ENCODE measurements around the gene MARCHF10.

Gene MARCHF10

GRCh38 chr17:62761884-62762283 lies 46.2 kb downstream of the MARCHF10 start:
- no peak for DNase-seq (ENCODE audit: low spot score in 2 of 2)
- no peak for ATAC-seq (ENCODE audit: low read depth)
- H3K36me3 Mint-ChIP-seq, result no peaks in the 10 kb centered on the region
- H3K27ac Mint-ChIP-seq, result no peak overlapping the region
- peaks cover 16% of the 10 kb centered on the region for H3K27me3 Mint-ChIP-seq
- no peaks in the 10 kb centered on the region for H3K4me1 Mint-ChIP-seq
- no peaks in the 10 kb centered on the region for H3K9me3 Mint-ChIP-seq
- no peak overlapping the region for H3K4me3 Mint-ChIP-seq

DNA sequence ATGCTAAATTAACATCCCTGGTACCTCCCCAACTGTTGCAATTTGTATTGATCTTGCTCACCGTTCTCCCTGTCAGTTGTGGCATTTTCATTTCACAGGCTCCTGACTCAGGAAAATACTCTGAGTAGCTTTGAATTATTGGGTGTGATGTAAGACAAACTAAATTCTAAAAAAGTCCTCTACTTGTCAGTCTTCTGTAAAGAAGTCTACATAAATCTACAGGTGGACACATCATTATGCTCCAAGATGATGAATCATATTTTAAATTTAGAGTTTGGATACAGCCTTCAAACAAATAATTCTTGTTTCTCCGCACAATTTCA lies 47.2 kb downstream of the MARCHF10 start:
- DNase-seq (ENCODE audit: low spot score in 2 of 2), result no peak

GRCh38 chr17:62760059-62760944 lies 47.8 kb downstream of the MARCHF10 start:
- Mint-ChIP-seq H3K4me3 (no peak overlapping the region), H3K27me3 (peaks cover 15% of the 10 kb centered on the region), H3K27ac (no peak overlapping the region), H3K36me3 (no peaks in the 10 kb centered on the region), H3K4me1 (no peaks in the 10 kb centered on the region), H3K9me3 (no peaks in the 10 kb centered on the region)
- DNase-seq (ENCODE audit: low spot score in 2 of 2) (no peak), ATAC-seq (ENCODE audit: low read depth) (no peak)

More for the DNA sequence above, 47.2 kb downstream of the MARCHF10 start:
- Mint-ChIP-seq H3K4me1 (no peaks in the 10 kb centered on the region), H3K27ac (no peak overlapping the region), H3K36me3 (no peaks in the 10 kb centered on the region), H3K4me3 (no peak overlapping the region), H3K27me3 (peaks cover 13% of the 10 kb centered on the region), H3K9me3 (no peaks in the 10 kb centered on the region)
- ATAC-seq (ENCODE audit: low read depth), result no peak

GRCh38 chr17:62757500-62757951 lies 50.6 kb downstream of the MARCHF10 start:
- Mint-ChIP-seq H3K27me3 (peaks cover 8% of the 10 kb centered on the region), H3K36me3 (no peaks in the 10 kb centered on the region), H3K9me3 (no peaks in the 10 kb centered on the region), H3K4me3 (no peak overlapping the region), H3K27ac (no peak overlapping the region), H3K4me1 (no peaks in the 10 kb centered on the region)
- DNase-seq (ENCODE audit: low spot score in 2 of 2) (no peak), ATAC-seq (ENCODE audit: low read depth) (no peak)

DNA sequence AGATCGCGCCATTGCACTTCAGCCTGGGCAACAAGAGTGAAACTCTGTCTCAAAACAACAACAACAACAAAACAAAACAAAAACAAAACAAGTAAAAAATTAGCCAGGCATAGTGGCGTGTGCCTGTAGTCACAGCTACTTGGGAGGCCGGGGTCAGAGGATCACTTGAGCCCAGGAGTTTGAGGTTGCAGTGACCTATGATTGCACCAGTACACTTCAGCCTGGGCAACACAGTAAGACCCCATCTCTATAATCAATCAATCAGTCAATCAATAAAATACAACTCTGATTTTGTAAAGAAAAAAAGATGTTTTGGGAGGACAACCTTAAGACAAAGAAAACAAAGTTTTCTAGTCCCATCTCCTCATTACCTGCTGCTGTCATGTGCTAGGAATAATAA lies 51.9 kb downstream of the MARCHF10 start:
- H3K4me3 Mint-ChIP-seq, result no peak overlapping the region
- no peaks in the 10 kb centered on the region for H3K4me1 Mint-ChIP-seq
- DNase-seq (ENCODE audit: low spot score in 2 of 2) (no peak), ATAC-seq (ENCODE audit: low read depth) (no peak)
- H3K9me3 Mint-ChIP-seq, result no peaks in the 10 kb centered on the region
- H3K36me3 Mint-ChIP-seq, result no peaks in the 10 kb centered on the region
- peaks cover 5% of the 10 kb centered on the region for H3K27me3 Mint-ChIP-seq
- no peak overlapping the region for H3K27ac Mint-ChIP-seq

DNA sequence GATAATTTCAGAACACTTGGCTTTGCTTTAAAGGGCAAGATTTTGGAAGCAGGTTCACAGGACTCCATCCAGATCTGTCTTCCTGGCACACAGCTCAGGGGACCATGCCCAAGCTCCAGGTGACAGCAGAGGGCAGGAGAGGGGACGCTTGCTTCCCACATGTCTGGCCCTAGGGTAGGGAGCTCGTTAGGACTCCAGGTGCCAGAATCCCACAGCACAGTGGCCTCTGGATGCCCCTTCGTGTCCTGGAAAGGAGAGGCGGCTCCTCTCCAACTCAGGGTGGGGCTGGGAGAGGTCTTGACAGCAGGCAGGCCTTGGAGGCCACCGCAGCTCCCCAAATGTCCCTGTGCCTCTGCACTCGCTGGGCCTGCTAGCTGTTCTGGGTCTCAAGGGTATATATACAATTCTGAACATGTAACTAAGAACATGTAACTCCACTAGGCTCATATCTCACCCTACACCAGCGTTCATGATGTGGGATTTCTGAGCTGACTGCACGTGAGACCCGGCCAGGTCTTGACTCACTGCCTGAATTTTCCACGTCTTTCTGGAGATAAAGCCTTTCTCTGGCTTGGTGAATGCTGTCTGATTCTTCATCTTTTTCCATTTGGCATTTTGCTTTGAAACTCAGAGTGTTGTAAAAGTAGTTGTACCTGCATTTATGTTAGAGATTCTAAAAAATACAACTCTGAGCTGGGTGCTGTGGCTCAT lies 52.8 kb downstream of the MARCHF10 start:
- H3K4me3 Mint-ChIP-seq, result no peak overlapping the region
- H3K9me3 Mint-ChIP-seq, result no peaks in the 10 kb centered on the region
- DNase-seq (ENCODE audit: low spot score in 2 of 2), result no peak
- no peak overlapping the region for H3K27ac Mint-ChIP-seq
- H3K36me3 Mint-ChIP-seq, result no peaks in the 10 kb centered on the region
- no peaks in the 10 kb centered on the region for H3K4me1 Mint-ChIP-seq
- ATAC-seq (ENCODE audit: low read depth), result no peak
- H3K27me3 Mint-ChIP-seq, result peaks cover 3% of the 10 kb centered on the region

GRCh38 chr17:62754631-62755030 lies 53.5 kb downstream of the MARCHF10 start:
- Mint-ChIP-seq H3K27ac (no peak overlapping the region), H3K36me3 (no peaks in the 10 kb centered on the region), H3K9me3 (no peaks in the 10 kb centered on the region), H3K27me3 (peaks cover 8% of the 10 kb centered on the region), H3K4me3 (no peak overlapping the region), H3K4me1 (no peaks in the 10 kb centered on the region)
- ATAC-seq (ENCODE audit: low read depth) (no peak), DNase-seq (ENCODE audit: low spot score in 2 of 2) (no peak)

DNA sequence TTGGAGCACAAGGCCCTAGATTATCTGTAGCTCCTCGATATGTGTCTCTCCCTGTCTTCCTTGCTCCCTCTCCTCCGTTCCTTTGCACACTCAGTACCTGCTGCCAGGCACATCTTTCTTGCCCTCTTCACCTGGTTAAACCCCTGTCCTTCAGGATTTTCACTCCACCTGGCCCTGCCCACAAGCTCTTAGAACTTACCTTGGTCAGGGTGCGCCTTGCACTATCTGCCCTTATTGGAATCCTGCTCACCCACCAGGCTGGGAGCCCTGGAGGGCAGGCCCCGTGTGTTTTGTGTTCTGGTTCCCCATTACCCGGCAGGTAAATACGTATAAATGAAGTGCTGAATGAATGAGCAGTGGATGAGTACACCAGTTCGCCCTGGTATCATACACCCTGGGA lies 54.6 kb downstream of the MARCHF10 start:
- DNase-seq (ENCODE audit: low spot score in 2 of 2) (no peak), ATAC-seq (ENCODE audit: low read depth) (no peak)
- Mint-ChIP-seq H3K9me3 (no peaks in the 10 kb centered on the region), H3K36me3 (no peaks in the 10 kb centered on the region), H3K27me3 (peaks cover 8% of the 10 kb centered on the region), H3K27ac (no peak overlapping the region), H3K4me3 (no peak overlapping the region), H3K4me1 (no peaks in the 10 kb centered on the region)

DNA sequence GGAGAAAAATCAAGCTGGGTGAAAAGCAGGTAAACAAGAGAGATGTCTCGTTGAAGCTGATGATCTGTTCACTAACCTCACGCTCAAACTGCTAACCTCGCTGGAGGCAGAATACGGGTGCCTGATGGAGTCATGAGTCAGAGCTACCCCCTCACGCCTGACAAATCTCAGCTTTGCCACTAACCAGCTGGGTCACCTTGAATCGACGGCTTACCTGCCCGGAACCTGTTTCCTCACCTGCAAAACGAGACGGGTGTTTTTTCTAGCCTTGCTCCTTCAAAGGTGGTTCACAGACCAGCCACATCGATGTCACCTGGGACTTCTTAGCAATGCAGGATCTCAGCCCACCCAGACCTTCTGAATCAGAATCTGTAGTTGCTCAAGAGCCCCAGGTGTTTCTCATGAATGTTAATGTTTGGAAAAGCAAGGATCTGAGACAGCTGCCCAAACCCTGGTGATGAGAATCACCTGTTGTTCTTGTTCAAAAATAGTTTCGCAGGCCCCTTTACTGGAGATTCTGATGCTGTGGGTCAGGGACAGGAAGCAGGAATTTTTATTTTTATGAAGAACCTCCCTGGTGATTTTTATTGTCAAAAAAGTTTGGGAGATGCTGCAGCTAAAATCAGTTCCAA lies 56.9 kb downstream of the MARCHF10 start:
- ATAC-seq (ENCODE audit: low read depth) (no peak), DNase-seq (ENCODE audit: low spot score in 2 of 2) (no peak)
- H3K36me3 Mint-ChIP-seq, result no peaks in the 10 kb centered on the region
- no peak overlapping the region for H3K27ac Mint-ChIP-seq
- H3K4me3 Mint-ChIP-seq, result no peak overlapping the region
- H3K9me3 Mint-ChIP-seq, result no peaks in the 10 kb centered on the region
- no peaks in the 10 kb centered on the region for H3K4me1 Mint-ChIP-seq
- peaks cover 9% of the 10 kb centered on the region for H3K27me3 Mint-ChIP-seq

DNA sequence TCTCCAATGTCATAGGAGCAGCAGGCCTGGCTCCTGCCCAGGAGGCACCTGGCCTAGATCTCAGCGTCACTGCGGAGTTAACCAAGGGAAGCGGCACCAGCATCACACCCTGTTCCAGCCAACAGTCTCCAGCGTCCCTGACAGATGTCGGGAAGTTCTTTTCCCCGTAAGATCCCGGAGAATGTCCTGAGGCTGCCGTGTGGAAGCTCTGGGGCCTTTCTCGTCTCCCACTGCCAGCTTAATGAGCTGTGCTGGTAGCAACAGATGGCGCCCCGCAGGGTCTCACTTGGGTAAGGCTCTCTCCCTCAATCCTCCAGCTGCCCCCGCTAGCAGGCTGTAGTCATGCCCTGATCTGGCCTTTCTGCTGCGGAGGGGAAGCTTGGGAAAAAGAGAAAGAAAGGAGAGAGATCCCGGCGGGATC lies 57.5 kb downstream of the MARCHF10 start:
- Mint-ChIP-seq H3K4me1 (no peaks in the 10 kb centered on the region), H3K27me3 (peaks cover 11% of the 10 kb centered on the region), H3K9me3 (no peaks in the 10 kb centered on the region), H3K36me3 (no peaks in the 10 kb centered on the region), H3K27ac (no peak overlapping the region), H3K4me3 (no peak overlapping the region)
- DNase-seq (ENCODE audit: low spot score in 2 of 2), result no peak
- no peak for ATAC-seq (ENCODE audit: low read depth)

- ATAC-seq (ENCODE audit: low read depth), result no peak
- H3K36me3 Mint-ChIP-seq, result no peaks in the 10 kb centered on the region
- H3K4me1 Mint-ChIP-seq, result no peaks in the 10 kb centered on the region
These were observed 58.2 kb downstream of the MARCHF10 start for GRCh38 chr17:62749926-62750325.

GRCh38 chr17:62746941-62747340 lies 61.2 kb downstream of the MARCHF10 start:
- DNase-seq (ENCODE audit: low spot score in 2 of 2), result no peak
- Mint-ChIP-seq H3K4me3 (no peak overlapping the region), H3K27me3 (peaks cover 9% of the 10 kb centered on the region), H3K36me3 (no peaks in the 10 kb centered on the region), H3K27ac (no peak overlapping the region), H3K9me3 (no peaks in the 10 kb centered on the region), H3K4me1 (no peaks in the 10 kb centered on the region)
- ATAC-seq (ENCODE audit: low read depth), result no peak

More at GRCh38 chr17:62749926-62750325, 58.2 kb downstream of the MARCHF10 start:
- peaks cover 9% of the 10 kb centered on the region for H3K27me3 Mint-ChIP-seq
- no peak overlapping the region for H3K27ac Mint-ChIP-seq
- DNase-seq (ENCODE audit: low spot score in 2 of 2), result no peak
- no peak overlapping the region for H3K4me3 Mint-ChIP-seq
- H3K9me3 Mint-ChIP-seq, result no peaks in the 10 kb centered on the region

GRCh38 chr17:62745806-62746205 lies 62.3 kb downstream of the MARCHF10 start:
- no peaks in the 10 kb centered on the region for H3K4me1 Mint-ChIP-seq
- no peaks in the 10 kb centered on the region for H3K9me3 Mint-ChIP-seq
- ATAC-seq (ENCODE audit: low read depth) (no peak), DNase-seq (ENCODE audit: low spot score in 2 of 2) (no peak)
- H3K27ac Mint-ChIP-seq, result no peak overlapping the region
- H3K4me3 Mint-ChIP-seq, result no peak overlapping the region
- H3K27me3 Mint-ChIP-seq, result peaks cover 9% of the 10 kb centered on the region
- no peaks in the 10 kb centered on the region for H3K36me3 Mint-ChIP-seq

DNA sequence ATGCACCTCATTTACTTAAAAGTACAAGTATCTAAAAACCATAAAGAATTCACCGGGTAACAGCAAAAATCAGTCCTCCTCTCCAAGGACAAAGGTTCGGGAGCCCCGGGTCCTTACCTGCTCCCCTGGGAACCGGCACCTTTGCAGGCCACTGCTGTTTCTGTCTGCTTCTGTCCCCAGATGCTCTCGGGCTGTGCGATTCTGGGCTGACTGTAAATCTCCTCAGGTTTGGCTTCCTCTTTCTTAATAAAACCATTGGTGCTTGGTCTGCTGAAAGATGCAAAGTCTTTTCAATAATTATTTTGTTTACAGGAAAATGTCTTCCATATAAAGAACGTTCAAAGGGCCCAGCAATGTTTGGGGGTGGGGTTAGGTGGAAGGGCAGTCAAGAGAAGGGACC lies 63.9 kb downstream of the MARCHF10 start:
- H3K27ac Mint-ChIP-seq, result no peak overlapping the region
- no peaks in the 10 kb centered on the region for H3K36me3 Mint-ChIP-seq
- no peak overlapping the region for H3K4me3 Mint-ChIP-seq
- ATAC-seq (ENCODE audit: low read depth) (no peak), DNase-seq (ENCODE audit: low spot score in 2 of 2) (no peak)
- H3K9me3 Mint-ChIP-seq, result no peaks in the 10 kb centered on the region
- H3K27me3 Mint-ChIP-seq, result peaks cover 5% of the 10 kb centered on the region
- no peaks in the 10 kb centered on the region for H3K4me1 Mint-ChIP-seq

Measured in memory B cell (primary cell).